ENCODE results near the gene MLYCD. TPM values are rescaled to one million over a fixed set of nuclear protein-coding genes. Genes with fewer than 3 reads are reported as not detected.

Gene MLYCD
- total and polyA plus RNA-seq, 9 donors = 4.4 to 11.8 (median 7.6) TPM

GRCh38 chr16:83852774-83853173 lies 46.1 kb upstream of the MLYCD start:
- Histone ChIP-seq H3K4me3 (no peak overlapping the region), H3K36me3 (no peaks in the 10 kb centered on the region), H3K27me3 (no peaks in the 10 kb centered on the region), H3K9me3 (no peaks in the 10 kb centered on the region), H3K4me1 (ENCODE audit: insufficient read depth) (no peaks in the 10 kb centered on the region), H3K27ac (no peak overlapping the region)
- 80 to 93% (median 87%) methylated on average over 11 of the region's 11 CpGs for WGBS, 3 donors
- intact Hi-C loops (cut with DNase I) = no loop called here
- TF ChIP-seq CTCF (IDR thresholded peaks at IDR 0.05) = no peak
- TF ChIP-seq EP300 (IDR thresholded peaks at IDR 0.05) = no peak
- TF ChIP-seq POLR2A (IDR thresholded peaks at IDR 0.05) = no peak
- no peak for DNase-seq

GRCh38 chr16:83853834-83854233 lies 45.1 kb upstream of the MLYCD start:
- Histone ChIP-seq H3K27me3 (no peaks in the 10 kb centered on the region), H3K4me1 (ENCODE audit: insufficient read depth) (no peaks in the 10 kb centered on the region), H3K36me3 (no peaks in the 10 kb centered on the region), H3K4me3 (no peak overlapping the region), H3K27ac (no peak overlapping the region), H3K9me3 (no peaks in the 10 kb centered on the region)
- WGBS, 3 donors = 90 to 92% (median 91%) methylated on average over 8 of the region's 8 CpGs
- TF ChIP-seq CTCF (IDR thresholded peaks at IDR 0.05) = no peak
- DNase-seq = no peak
- intact Hi-C loops (cut with DNase I) = no loop called here

- Histone ChIP-seq H3K4me3 (no peak overlapping the region), H3K36me3 (no peaks in the 10 kb centered on the region), H3K9me3 (no peaks in the 10 kb centered on the region), H3K27ac (no peak overlapping the region), H3K4me1 (ENCODE audit: insufficient read depth) (no peaks in the 10 kb centered on the region), H3K27me3 (no peaks in the 10 kb centered on the region)
- intact Hi-C loops (cut with DNase I) = no loop called here
- 85 to 87% (median 85%) methylated on average over 9 of the region's 9 CpGs for WGBS, 3 donors
- TF ChIP-seq EP300 (IDR thresholded peaks at IDR 0.05) (no peak), POLR2A (IDR thresholded peaks at IDR 0.05) (no peak), CTCF (IDR thresholded peaks at IDR 0.05) (no peak)
- DNase-seq = no peak
Observed at GRCh38 chr16:83854420-83854819, 44.5 kb upstream of the MLYCD start.

- TF ChIP-seq EP300 (IDR thresholded peaks at IDR 0.05) (no peak), POLR2A (IDR thresholded peaks at IDR 0.05) (no peak), CTCF (IDR thresholded peaks at IDR 0.05) (no peak)
- no peak overlapping the region for H3K27ac ChIP-seq
- no peaks in the 10 kb centered on the region for H3K27me3 ChIP-seq
- DNase-seq = no peak
- no peaks in the 10 kb centered on the region for H3K36me3 ChIP-seq
- 67 to 74% (median 70%) methylated on average over 4 of the region's 4 CpGs for WGBS, 3 donors
- H3K9me3 ChIP-seq = no peaks in the 10 kb centered on the region
- intact Hi-C loops (cut with DNase I) = no loop called here
- no peaks in the 10 kb centered on the region for H3K4me1 ChIP-seq (ENCODE audit: insufficient read depth)
- no peak overlapping the region for H3K4me3 ChIP-seq
Observed at GRCh38 chr16:83856792-83857191, 42.1 kb upstream of the MLYCD start.

- no peak overlapping the region for H3K27ac ChIP-seq
- 72 to 79% (median 74%) methylated on average over 8 of the region's 8 CpGs for WGBS, 3 donors
Observed at GRCh38 chr16:83859265-83859664, 39.6 kb upstream of the MLYCD start.

More at GRCh38 chr16:83859265-83859664, 39.6 kb upstream of the MLYCD start:
- no peak for DNase-seq
- H3K27me3 ChIP-seq = no peaks in the 10 kb centered on the region
- no peaks in the 10 kb centered on the region for H3K4me1 ChIP-seq (ENCODE audit: insufficient read depth)
- no peaks in the 10 kb centered on the region for H3K9me3 ChIP-seq
- no peak overlapping the region for H3K4me3 ChIP-seq
- TF ChIP-seq EP300 (IDR thresholded peaks at IDR 0.05) = no peak
- TF ChIP-seq POLR2A (IDR thresholded peaks at IDR 0.05) = no peak
- TF ChIP-seq CTCF (IDR thresholded peaks at IDR 0.05) = no peak
- H3K36me3 ChIP-seq = no peaks in the 10 kb centered on the region
- intact Hi-C loops (cut with DNase I) = no loop called here

All from ovary (tissue), 9 donors.